Esophagus muscularis mucosa (tissue), 4 donors: ENCODE results near the gene UBL4B. TPM values are rescaled to one million over a fixed set of nuclear protein-coding genes. Genes with fewer than 3 reads are reported as not detected.

Experiments
- DNase-seq: peaks from one replicate; pipeline ENCODE4 v3.0.0-alpha.2; 2017; ENCODE audit errors: extremely low spot score
- H3K27ac ChIP-seq, 4 donors: fragments of 200-600 bp; sonication (generic); replicated peaks in 1 of 4; 1 replicate in 3 of 4; 2 replicates in 1 of 4; pipeline ENCODE4 v1.5.1; 2016 to 2019; ENCODE audit warnings: mild to moderate bottlenecking in 1 of 4
- H3K27me3 ChIP-seq, 4 donors: fragments of 200-600 bp; sonication (generic); one replicate each; pipeline versions ENCODE4 v1.5.1 to v1.6.0; 2016 to 2019
- H3K36me3 ChIP-seq, 4 donors: fragments of 200-600 bp; sonication (generic); one replicate each; pipeline ENCODE4 v1.5.1; 2016 to 2019
- H3K4me1 ChIP-seq, 4 donors: fragments of 200-600 bp; sonication (generic); one replicate each; pipeline ENCODE4 v1.5.1; 2016 to 2019
- H3K4me3 ChIP-seq, 4 donors: fragments of 200-600 bp; sonication (generic); 1 replicate in 2 of 4; 2 replicates in 2 of 4; pipeline ENCODE4 v1.5.1; 2016 to 2019; ENCODE audit warnings: mild to moderate bottlenecking in 4 of 4, moderate library complexity in 1 of 4
- H3K9me3 ChIP-seq, 4 donors: fragments of 200-600 bp; sonication (generic); 1 replicate in 3 of 4; 2 replicates in 1 of 4; pipeline ENCODE4 v1.5.1; 2016 to 2019
- CTCF ChIP-seq, 3 experiments: fragments of 200-600 bp in 2 of 3; fragments of 450-650 bp in 1 of 3; sonication (generic) in 2 of 3; IDR thresholded peaks; one replicate each; pipeline ENCODE4 v1.5.1; 2017 to 2019; ENCODE audit warnings: antibody characterized with exemption in 3 of 3, mild to moderate bottlenecking in 2 of 3, moderate library complexity in 1 of 3
- EP300 ChIP-seq: sonication (generic); formaldehyde crosslinking; IDR thresholded peaks from one replicate; pipeline ENCODE4 v1.6.1; 2017; ENCODE audit warnings: antibody characterized with exemption
- POLR2A ChIP-seq: fragments of 450-650 bp; IDR thresholded peaks from one replicate; pipeline ENCODE4 v1.6.1; 2017; ENCODE audit warnings: antibody characterized with exemption, moderate library complexity, mild to moderate bottlenecking, low read depth
- POLR2AphosphoS5 ChIP-seq, 2 donors: sonication (generic); formaldehyde crosslinking; IDR thresholded peaks; one replicate each; pipeline ENCODE4 v1.6.1; 2017; ENCODE audit warnings: antibody characterized with exemption in 2 of 2
- WGBS: methylation state at CpG from one replicate; pipeline ENCODE4 v1.1.5; 2018; 5-methylcytosine and 5-hydroxymethylcytosine counted together
- intact Hi-C: fragments of 100-400 bp; cut with DNase I; formaldehyde crosslinking; loops from one replicate; pipeline ENCODE4 v1.15.1; 2023
- total RNA-seq, 4 donors: library from RNA; depleted of rRNA; stranded (reverse); fragments of >200 nt; gene quantifications; one replicate each; pipeline versions ENCODE4 v1.1.0 to v1.2.1, GENCODE V29; 2016

The UBL4B gene
- not detected for total RNA-seq

- H3K9me3 ChIP-seq = no peaks in the 10 kb centered on the region
- H3K4me1 ChIP-seq = no peaks in the 10 kb centered on the region
- H3K36me3 ChIP-seq = no peaks in the 10 kb centered on the region
- intact Hi-C loops = no loop called here
- peaks cover 0 to 26% (median 0%) of the 10 kb centered on the region in 4 donors for H3K27me3 ChIP-seq
- H3K27ac ChIP-seq = no peak within 1 kb of the TSS
- TF ChIP-seq EP300 (no peak), CTCF (IDR thresholded peaks at IDR 0.05) (no peak), POLR2A (no peak), POLR2AphosphoS5 (IDR thresholded peaks at IDR 0.05) (no peak)
- DNase-seq = no peak
- 83% methylated on average over 5 of the region's 5 CpGs for WGBS
- H3K4me3 ChIP-seq = no peak within 1 kb of the TSS
These were observed at the start of gene UBL4B for GRCh38 chr1:110112143-110112542. Gene UBL4B (plus strand): TSS chr1:110112443. CDS start chr1:110112535, 92 bp downstream.

GRCh38 chr1:110062612-110063011 is 49.6 kb upstream of the UBL4B start:
- DNase-seq = no peak
- peaks cover 0 to 18% (median 9%) of the 10 kb centered on the region in 4 donors for H3K27me3 ChIP-seq
- no peak for TF ChIP-seq POLR2A
- TF ChIP-seq CTCF (IDR thresholded peaks at IDR 0.05) = no peak
- TF ChIP-seq EP300 = no peak
- TF ChIP-seq POLR2AphosphoS5 (IDR thresholded peaks at IDR 0.05) = no peak
- no peaks in the 10 kb centered on the region for H3K9me3 ChIP-seq
- H3K4me1 ChIP-seq = peaks cover 3 to 16% (median 14%) of the 10 kb centered on the region in 4 donors
- intact Hi-C loops = no loop called here
- H3K27ac ChIP-seq = no peak overlapping the region
- 84% methylated on average over 2 of the region's 2 CpGs for WGBS
- no peak overlapping the region for H3K4me3 ChIP-seq
- peaks cover 0 to 33% (median 17%) of the 10 kb centered on the region in 4 donors for H3K36me3 ChIP-seq

- Histone ChIP-seq H3K27me3 (peaks cover 4 to 30% (median 21%) of the 10 kb centered on the region in 4 donors), H3K4me1 (peaks cover 12 to 16% (median 14%) of the 10 kb centered on the region in 4 donors), H3K27ac (no peak overlapping the region), H3K9me3 (no peaks in the 10 kb centered on the region), H3K36me3 (peaks cover 0 to 22% (median 6%) of the 10 kb centered on the region in 4 donors), H3K4me3 (no peak overlapping the region)
- WGBS = 50% methylated on average over 4 of the region's 4 CpGs
- no peak for DNase-seq
- no peak for TF ChIP-seq POLR2A
- TF ChIP-seq POLR2AphosphoS5 (IDR thresholded peaks at IDR 0.05) = no peak
- no peak for TF ChIP-seq EP300
- no peak for TF ChIP-seq CTCF (IDR thresholded peaks at IDR 0.05)
- intact Hi-C loops = no loop called here
These were observed 48.5 kb upstream of the UBL4B start for GRCh38 chr1:110063781-110064180.

GRCh38 chr1:110064576-110065337 is 47.5 kb upstream of the UBL4B start:
- H3K9me3 ChIP-seq = no peaks in the 10 kb centered on the region
- TF ChIP-seq POLR2A (no peak), POLR2AphosphoS5 (IDR thresholded peaks at IDR 0.05) (no peak), CTCF (IDR thresholded peaks at IDR 0.05) (no peak), EP300 (no peak)
- H3K27ac ChIP-seq = no peak overlapping the region
- 78% methylated on average over 10 of the region's 18 CpGs for WGBS
- intact Hi-C loops = no loop called here
- peaks cover 18 to 24% (median 22%) of the 10 kb centered on the region in 4 donors for H3K4me1 ChIP-seq
- peaks cover 4 to 39% (median 31%) of the 10 kb centered on the region in 4 donors for H3K27me3 ChIP-seq
- H3K36me3 ChIP-seq = peaks cover 0 to 12% (median 0%) of the 10 kb centered on the region in 4 donors
- no peak overlapping the region for H3K4me3 ChIP-seq
- DNase-seq = no peak
